Measurements from ENCODE around the gene ADARB2.
"Not testable (repeated sequence)": the region's sequence is repeated elsewhere in the genome, so short reads cannot be mapped to it uniquely, and the experiment has no call there.

ADARB2 gene

GRCh38 chr10:1230592-1231275, 506.6 kb downstream of the ADARB2 start:
- DNase-seq: no peak

DNA sequence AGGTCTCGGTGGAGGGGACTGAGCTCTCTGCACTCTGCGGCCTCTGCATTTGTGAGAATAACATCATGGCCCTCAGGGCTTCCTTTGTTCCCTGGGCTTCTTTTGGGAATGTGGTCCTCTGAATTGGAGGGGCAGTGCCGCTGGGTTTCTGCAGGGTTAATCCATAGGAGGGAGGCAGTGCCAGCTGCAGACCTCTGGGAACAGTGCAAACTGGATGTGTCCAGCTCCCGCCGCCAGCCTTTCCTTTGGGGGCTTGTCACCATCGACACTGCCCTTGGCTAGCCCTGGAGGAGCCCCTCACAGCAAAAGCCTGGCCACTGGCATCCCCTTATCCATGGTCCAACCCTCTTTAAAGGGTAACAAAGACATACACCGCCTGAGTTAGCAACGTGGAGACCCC, 507.2 kb downstream of the ADARB2 start:
- no peak for DNase-seq

DNA sequence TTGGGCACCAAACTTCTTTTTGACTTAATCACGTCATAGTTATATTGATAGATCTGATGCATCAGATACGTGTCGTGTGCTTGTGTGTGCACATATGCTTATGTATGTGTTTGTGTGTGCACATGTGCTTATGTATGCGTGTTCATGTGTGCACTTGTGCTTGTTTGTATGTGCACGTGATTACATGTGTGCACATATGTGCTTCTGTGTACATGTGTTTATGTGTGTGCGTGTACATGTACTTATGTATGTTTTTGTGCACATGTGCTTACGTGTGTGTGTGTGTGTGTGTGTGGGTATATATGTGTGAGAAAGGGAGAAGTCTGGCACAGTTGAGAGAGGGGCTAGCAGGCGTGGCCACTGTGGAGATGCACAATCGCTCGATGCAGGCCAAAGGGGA, 507.8 kb downstream of the ADARB2 start:
- DNase-seq: no peak

DNA sequence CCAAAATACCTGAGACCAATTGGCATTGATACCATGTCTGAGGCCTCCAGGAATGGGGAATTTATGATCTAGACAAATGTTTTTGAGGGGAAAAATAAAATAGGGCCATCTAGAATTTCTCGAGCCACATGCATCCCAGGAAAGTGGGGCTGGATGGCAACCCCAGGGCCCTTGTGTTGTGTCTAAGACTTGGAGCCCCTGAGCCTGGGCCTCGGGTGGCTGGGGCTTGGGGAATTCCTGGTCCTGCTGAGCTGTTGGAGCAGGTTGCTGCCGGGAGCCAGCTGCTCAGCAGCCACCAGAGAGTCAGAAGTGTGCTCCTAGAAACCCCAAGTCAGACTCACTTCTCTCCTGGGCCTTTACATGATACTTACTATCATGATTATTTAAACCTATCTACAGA, 508.2 kb downstream of the ADARB2 start:
- DNase-seq: no peak

DNA sequence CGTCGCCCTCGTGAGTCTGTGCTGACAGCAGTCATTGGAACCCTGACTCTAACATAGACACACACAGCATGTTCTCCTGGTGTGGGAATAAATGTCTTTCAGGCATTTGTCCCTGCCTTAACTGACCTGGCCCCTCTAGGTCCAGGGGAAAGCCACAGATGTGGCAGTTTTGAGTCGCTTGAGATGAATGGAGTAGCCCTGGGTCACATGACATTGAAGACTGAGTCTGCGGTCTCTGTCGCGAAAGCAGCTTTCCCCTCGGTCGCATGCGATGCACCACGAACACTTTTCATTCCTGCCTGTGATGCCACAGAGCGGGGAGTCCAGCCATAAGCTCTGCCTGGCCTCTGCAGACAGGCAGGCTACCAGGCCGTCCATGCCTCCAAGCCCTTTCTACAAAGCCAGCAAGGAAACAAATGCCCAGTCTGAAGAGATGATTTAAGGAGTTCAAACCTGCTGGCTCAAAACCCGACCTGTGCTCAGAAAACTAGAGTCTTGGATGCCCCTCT, 508.8 kb downstream of the ADARB2 start:
- no peak for DNase-seq

GRCh38 chr10:1227510-1228402, 509.6 kb downstream of the ADARB2 start:
- DNase-seq: no peak

DNA sequence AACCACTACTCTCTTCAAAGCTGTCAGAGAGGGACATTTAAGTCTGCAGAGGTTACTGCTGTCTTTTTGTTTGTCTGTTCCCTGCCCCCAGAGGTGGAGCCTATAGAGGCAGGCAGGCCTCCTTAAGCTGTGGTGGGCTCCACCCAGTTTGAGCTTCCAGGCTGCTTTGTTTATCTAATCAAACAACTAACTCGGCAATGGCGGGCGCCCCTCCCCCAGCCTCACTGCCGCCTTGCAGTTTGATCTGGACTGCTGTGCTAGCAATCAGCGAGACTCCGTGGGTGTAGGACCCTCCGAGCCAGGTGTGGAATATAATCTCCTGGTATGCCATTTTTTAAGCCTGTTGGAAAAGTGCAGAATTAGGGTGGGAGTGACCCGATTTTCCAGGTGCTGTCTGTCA, 510.4 kb downstream of the ADARB2 start:
- not testable (repeated sequence) for DNase-seq

DNA sequence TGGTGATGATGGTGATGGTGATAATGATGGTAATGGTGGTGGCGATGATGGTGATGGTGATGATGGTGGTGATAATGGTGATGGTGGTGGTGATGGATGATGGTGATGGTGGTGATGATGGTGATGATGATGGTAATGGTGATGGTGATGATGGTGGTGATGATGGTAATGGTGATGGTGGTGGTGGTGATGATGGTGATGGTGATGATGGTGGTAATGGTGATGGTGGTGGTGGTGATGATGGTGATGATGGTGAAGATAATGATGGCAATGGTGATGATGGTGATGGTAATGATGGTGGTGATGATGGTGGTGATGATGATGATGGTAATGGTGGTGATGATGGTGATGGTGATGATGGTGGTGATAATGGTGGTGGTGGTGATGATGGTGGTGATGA, 517.5 kb downstream of the ADARB2 start:
- not testable (repeated sequence) for DNase-seq

GRCh38 chr10:1217661-1218060, 519.7 kb downstream of the ADARB2 start:
- no peak for DNase-seq

GRCh38 chr10:1217237-1217587, 520.1 kb downstream of the ADARB2 start:
- DNase-seq: no peak

DNA sequence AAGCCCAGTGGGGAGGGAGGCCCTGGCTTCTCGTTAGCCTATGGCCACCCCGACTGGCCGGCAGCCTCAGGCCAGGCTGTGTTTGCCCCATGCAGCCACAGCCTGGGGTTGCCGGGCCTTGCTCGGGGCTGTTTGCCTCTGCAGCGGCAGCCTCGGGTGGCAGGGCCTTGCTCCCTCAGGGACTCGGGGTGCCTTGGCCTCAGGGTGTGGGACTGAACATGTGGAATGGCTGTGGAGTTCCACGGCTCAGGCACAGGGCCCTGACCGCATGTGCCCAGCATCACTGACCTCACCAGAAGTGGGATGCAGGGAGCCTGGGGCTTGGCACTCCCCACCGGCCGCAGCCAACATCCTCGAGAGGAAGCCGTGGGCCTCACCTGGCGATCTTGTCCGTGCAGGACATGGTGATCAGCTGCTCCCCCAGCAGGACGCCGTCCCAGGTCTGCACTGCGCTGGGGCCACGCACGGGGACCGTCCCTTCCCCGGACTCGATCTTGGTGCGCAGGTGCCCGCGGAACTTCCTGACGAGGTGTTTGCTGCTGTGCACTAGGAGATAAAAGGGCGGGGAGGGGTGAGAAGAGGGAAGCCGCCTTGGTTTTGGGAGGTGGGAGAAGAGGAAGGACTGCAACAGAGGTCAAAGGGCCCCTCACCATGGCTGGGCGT, 520.6 kb downstream of the ADARB2 start:
- DNase-seq: no peak

DNA sequence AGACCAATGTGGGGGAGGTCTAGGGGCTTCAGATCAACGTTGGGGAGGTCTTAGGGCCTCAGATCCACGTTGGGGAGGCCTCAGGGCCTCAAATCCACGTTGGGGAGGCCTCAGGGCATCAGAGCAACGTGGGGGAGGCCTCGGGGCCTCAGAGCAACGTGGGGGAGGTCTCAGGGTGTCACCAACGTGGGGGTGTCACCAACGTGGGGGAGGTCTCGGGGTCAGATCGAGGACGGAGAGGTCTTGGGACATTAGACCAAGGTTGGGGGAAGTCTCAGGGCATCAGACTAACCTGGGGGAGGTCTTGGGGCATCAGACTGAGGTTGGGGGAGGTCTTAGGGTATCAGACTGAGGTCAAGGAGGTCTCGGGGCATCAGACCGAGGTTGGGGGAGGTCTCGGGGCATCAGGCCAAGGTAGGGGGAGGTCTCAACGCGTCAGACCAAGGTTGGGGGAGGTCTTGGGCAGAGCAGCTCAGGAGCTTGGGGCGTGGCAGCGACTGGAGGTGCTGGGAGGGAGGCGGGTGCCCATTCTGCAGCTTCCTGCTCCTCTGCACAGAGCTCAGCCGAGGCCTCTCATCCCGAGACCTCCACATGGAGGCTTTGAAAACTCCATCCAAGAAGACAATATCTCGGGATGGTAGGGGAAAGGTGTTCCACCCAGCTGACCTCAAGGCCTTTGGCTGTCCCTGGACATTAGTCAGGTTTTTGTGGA, 521.3 kb downstream of the ADARB2 start:
- no peak for DNase-seq

- DNase-seq: no peak
These were observed 522.3 kb downstream of the ADARB2 start for GRCh38 chr10:1214882-1215540.

GRCh38 chr10:1214071-1214675, 523.2 kb downstream of the ADARB2 start:
- no peak for DNase-seq

DNA sequence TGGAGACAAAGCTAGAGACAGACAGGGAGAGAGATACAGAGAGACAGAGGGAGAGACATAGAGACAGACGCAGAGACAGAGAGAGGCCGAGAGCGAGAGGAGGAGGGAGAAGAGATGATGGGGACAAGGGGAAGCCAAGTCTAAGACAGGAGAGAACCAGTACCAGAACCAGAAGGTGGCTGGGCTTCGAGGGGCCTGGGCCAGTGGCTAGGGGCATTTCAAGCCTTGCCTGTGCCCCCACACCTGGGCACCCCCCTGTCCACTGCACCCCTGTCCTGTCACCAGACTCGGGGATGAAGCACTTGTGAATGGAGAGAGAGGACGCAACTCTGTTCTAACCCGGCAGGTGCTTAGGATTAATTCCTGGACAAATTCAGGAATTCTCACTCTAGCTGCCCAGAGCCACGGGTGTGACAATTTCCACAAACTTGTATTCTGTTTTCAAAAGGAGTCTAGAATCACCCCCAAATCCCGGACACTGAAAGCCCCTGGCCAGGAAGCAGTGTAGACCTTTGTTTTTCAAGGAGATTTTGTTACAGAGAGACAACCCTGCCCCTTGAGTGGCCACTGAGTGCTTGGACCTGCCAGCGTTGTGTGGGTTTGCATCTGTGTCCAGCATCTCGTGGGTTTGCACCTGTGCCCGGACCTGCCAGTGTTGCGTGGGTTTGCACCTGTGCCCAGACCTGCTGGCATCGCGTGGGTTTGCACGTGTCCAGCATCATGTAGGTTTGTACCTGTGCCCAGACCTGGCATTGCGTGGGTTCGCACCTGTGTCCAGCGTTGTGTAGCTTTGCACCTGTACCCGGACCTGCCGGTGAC, 523.9 kb downstream of the ADARB2 start:
- DNase-seq: no peak

DNA sequence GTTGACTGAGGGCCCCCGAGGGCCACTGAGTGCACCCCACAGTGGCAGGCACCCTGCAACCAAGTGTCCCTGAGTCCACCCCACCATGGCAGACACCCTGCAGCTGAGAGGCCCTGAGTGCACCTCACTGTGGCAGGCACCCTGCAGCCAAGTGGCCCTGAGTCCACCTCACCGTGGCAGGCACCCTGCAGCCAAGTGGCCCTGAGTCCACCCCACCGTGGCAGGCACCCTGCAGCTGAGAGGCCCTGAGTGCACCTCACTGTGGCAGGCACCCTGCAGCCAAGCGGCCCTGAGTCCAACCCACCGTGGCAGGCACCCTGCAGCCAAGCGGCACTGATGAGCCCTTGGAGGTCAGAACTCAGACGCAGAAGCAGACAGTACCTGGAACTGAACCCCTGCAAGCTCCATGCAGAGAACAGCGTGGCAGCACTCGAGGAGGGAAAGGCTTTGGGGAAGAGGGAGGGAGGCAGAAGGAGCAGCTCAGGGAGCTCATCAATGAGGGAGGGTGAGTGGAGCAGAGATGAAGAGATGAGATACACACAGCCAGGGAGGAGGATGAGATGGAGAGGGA, 524.7 kb downstream of the ADARB2 start:
- DNase-seq: no peak

DNA sequence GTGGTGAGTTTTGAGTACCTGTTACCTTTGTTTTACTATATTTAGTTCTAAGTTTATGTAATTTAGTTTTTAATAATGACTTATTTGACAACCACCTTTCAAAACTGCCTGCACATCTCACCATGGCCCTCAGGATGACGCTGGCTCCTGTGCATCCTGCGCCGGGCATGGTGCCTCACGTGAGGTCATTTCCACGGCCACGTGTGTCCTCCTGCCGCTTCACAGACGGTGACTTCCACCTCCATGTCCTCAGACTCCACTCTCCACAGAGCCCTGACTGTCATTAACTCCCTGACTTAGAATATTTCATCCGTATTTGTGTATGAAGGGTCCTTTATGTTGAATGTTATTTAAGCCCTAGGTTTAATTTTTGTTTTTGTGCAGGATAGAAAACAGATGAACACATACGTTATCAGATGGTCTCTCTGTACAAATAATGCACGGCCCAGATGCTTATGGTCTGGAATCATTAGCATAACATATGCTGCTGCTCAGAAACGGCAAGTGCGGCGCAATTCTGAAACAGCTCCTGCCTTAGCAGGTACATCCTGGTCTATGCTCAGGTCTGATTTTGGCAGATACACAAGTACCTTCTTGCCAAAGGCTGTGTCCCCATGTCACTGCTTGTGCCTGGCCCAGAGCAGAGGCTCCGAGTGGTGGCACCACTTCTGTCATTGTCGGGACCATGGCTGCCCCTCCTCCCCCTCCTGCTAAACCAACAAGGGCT, 525.3 kb downstream of the ADARB2 start:
- no peak for DNase-seq

GRCh38 chr10:1210667-1211066, 526.7 kb downstream of the ADARB2 start:
- DNase-seq: no peak

DNA sequence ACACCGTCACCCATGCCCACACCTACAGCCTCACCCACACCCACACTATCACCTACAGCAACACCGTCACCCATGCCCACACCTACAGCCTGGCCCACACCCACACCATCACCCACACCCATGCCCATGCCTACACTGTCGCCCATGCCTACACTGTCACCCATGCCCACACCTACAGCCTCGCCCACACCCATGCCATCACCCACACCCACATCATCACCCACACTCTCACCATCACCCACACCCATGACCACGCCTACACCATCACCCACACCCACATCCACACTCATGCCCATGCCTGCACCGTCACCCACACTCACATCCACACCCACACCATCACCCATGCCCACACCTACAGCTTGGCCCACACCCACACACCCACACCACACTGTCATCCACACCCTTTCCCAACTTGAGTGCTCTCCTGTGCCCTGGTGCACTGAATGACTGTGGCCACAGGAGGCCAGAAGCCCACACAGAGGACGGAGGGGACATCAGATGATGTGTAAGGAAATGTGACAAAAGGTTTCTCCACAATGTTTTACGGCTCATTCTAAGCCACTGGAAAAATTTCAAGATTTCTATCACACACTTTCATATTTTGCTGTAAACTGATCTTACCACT, 527.9 kb downstream of the ADARB2 start:
- no peak for DNase-seq
